ENCODE measurements around the gene BAIAP2.

The BAIAP2 gene

DNA sequence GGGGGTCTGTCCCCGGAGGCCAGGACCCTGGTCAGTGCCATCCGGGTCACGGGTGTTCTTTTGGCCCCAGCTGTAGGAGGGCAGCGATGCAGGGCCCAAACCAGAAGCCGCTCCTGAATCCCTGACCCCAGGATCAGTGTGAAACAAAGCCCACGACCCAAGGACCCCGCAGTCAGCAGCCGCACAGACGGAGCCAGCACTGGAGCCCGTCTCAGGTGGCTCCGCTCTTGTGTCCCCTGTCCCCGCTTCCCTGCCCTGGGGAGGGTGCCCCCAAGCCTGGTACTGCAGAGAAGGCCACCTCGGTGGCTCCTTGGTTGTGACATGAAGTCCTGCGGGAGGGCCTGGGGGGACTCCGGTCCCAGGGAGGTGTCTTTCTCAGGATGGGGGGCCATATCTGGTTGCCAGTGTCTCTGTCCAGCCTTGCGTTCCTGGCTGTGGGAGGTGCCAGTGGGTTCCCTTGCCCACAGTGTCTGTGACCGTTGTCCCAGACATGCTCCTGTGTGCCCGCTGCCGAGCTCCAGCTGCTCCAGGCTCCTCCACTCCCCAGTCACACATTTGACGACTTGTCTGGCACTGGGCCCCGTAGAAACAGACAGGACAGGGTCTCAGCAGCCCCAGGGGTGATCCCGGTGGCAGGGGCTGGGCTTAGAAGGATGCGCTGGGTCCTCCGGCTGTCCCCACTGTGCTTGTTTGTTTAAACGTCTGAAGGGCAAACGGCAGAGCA is 33.6 kb downstream of the BAIAP2 start:
- no peaks in the 10 kb centered on the region for H3K36me3 ChIP-seq (replicated peaks; ENCODE audit: insufficient read depth, low read length)
- H3K9me2 ChIP-seq (replicated peaks; ENCODE audit: insufficient read depth, low read length): no peaks in the 10 kb centered on the region
- H3K27me3 ChIP-seq (replicated peaks; ENCODE audit: insufficient read depth, low read length): peaks cover 99% of the 10 kb centered on the region
- no peaks in the 10 kb centered on the region for H3F3A ChIP-seq (ENCODE audit: insufficient read depth, low read length)
- no peaks in the 10 kb centered on the region for H3K9me3 ChIP-seq (replicated peaks; ENCODE audit: insufficient read depth, low read length)
- H3K27ac ChIP-seq (ENCODE audit: low read length): no peak overlapping the region
- DNase-seq: no peak
- H3K4me1 ChIP-seq (ENCODE audit: low read length): no peaks in the 10 kb centered on the region
- no peak overlapping the region for H2AFZ ChIP-seq (ENCODE audit: low read length)
- no peak overlapping the region for H3K4me2 ChIP-seq (ENCODE audit: low read depth, low read length)
- H3K9ac ChIP-seq (ENCODE audit: low read length): no peak overlapping the region
- H3K79me2 ChIP-seq (ENCODE audit: low read length): no peaks in the 10 kb centered on the region
- H3K4me3 ChIP-seq (ENCODE audit: low read length): no peak overlapping the region
- TF ChIP-seq CTCF (IDR thresholded peaks at IDR 0.05; ENCODE audit: low read length): no peak
- no peak for TF ChIP-seq EZH2phosphoT487 (IDR thresholded peaks at IDR 0.05; ENCODE audit: low read length)
- no peak for TF ChIP-seq EZH2 (optimal IDR thresholded peaks at IDR 0.05; ENCODE audit: low read depth, low read length)
- H4K20me1 ChIP-seq (ENCODE audit: insufficient read depth, low read length): no peaks in the 10 kb centered on the region

- peaks cover 99% of the 10 kb centered on the region for H3K27me3 ChIP-seq (replicated peaks; ENCODE audit: insufficient read depth, low read length)
- no peaks in the 10 kb centered on the region for H3K9me2 ChIP-seq (replicated peaks; ENCODE audit: insufficient read depth, low read length)
- H3K9ac ChIP-seq (ENCODE audit: low read length): no peak overlapping the region
- no peaks in the 10 kb centered on the region for H3K36me3 ChIP-seq (replicated peaks; ENCODE audit: insufficient read depth, low read length)
- H3K27ac ChIP-seq (ENCODE audit: low read length): no peak overlapping the region
- H4K20me1 ChIP-seq (ENCODE audit: insufficient read depth, low read length): no peaks in the 10 kb centered on the region
- no peaks in the 10 kb centered on the region for H3K79me2 ChIP-seq (ENCODE audit: low read length)
- H3F3A ChIP-seq (ENCODE audit: insufficient read depth, low read length): no peaks in the 10 kb centered on the region
- no peaks in the 10 kb centered on the region for H3K9me3 ChIP-seq (replicated peaks; ENCODE audit: insufficient read depth, low read length)
- H3K4me2 ChIP-seq (ENCODE audit: low read depth, low read length): no peak overlapping the region
- TF ChIP-seq EZH2phosphoT487 (IDR thresholded peaks at IDR 0.05; ENCODE audit: low read length): no peak
- TF ChIP-seq CTCF (IDR thresholded peaks at IDR 0.05; ENCODE audit: low read length): no peak
- no peak for TF ChIP-seq EZH2 (optimal IDR thresholded peaks at IDR 0.05; ENCODE audit: low read depth, low read length)
- DNase-seq: no peak
- H3K4me3 ChIP-seq (ENCODE audit: low read length): no peak overlapping the region
- H3K4me1 ChIP-seq (ENCODE audit: low read length): no peaks in the 10 kb centered on the region
- H2AFZ ChIP-seq (ENCODE audit: low read length): no peak overlapping the region
Observed at GRCh38 chr17:81069135-81069645, 34.2 kb downstream of the BAIAP2 start.

GRCh38 chr17:81070541-81071246 is 35.7 kb downstream of the BAIAP2 start:
- Histone ChIP-seq H3F3A (ENCODE audit: insufficient read depth, low read length) (no peaks in the 10 kb centered on the region), H3K27ac (ENCODE audit: low read length) (no peak overlapping the region), H3K79me2 (ENCODE audit: low read length) (no peaks in the 10 kb centered on the region), H3K4me2 (ENCODE audit: low read depth, low read length) (no peak overlapping the region), H3K4me3 (ENCODE audit: low read length) (no peak overlapping the region), H3K9ac (ENCODE audit: low read length) (no peak overlapping the region), H3K36me3 (replicated peaks; ENCODE audit: insufficient read depth, low read length) (no peaks in the 10 kb centered on the region), H2AFZ (ENCODE audit: low read length) (no peak overlapping the region), H4K20me1 (ENCODE audit: insufficient read depth, low read length) (no peaks in the 10 kb centered on the region), H3K9me3 (replicated peaks; ENCODE audit: insufficient read depth, low read length) (no peaks in the 10 kb centered on the region), H3K4me1 (ENCODE audit: low read length) (no peaks in the 10 kb centered on the region), H3K27me3 (replicated peaks; ENCODE audit: insufficient read depth, low read length) (peaks cover 99% of the 10 kb centered on the region), H3K9me2 (replicated peaks; ENCODE audit: insufficient read depth, low read length) (no peaks in the 10 kb centered on the region)
- TF ChIP-seq CTCF (IDR thresholded peaks at IDR 0.05; ENCODE audit: low read length) (no peak), EZH2phosphoT487 (IDR thresholded peaks at IDR 0.05; ENCODE audit: low read length) (no peak), EZH2 (optimal IDR thresholded peaks at IDR 0.05; ENCODE audit: low read depth, low read length) (no peak)
- no peak for DNase-seq
